ENCODE results near the gene NEK11. TPM values are rescaled to one million over a fixed set of nuclear protein-coding genes. Genes with fewer than 3 reads are reported as not detected.
A peak's percentile ranks its signal among the peaks of the same experiment; 100 is the strongest.

NEK11 gene
- polyA plus RNA-seq, 10 donors: 6.5 to 9.8 (median 8.2) TPM

DNA sequence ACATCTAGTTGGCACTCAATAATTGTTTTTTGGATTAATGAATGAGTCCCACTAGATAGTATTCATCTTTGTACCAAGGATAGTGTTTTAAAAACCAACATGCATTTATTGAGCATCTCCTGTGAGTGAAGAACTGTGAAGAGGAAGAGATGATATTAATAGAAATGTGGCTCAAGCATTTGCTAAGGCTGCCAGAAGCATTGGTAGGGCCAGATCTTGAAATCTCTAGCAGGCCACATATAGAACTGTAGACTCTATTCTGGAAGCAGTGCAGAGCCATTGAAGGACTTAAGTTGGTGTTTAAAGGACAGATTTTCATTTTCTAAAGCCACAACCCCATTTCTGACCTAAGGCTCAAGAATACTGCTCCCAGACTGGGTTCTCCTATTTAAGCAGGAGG lies 99.0 kb downstream of the NEK11 start:
- DNase-seq: no peak

DNA sequence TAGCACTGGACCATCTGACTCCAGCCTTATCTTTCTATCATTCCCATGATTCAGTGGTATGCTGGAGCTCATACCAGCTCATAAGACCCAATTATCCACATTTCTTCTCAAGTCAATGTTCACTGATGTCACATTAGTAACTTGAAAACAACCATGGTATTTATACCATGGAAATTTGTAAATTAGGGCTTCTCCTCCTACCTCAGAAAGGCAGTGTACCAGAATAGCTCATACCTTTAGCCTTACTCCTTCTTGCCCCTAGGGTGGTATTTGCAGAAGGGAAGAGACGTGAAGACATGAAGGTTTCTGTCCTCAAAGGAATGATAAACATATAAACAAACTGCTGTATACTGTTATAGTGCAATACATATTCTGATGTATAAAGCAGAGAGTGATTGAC lies 114.2 kb downstream of the NEK11 start:
- DNase-seq: no peak

DNA sequence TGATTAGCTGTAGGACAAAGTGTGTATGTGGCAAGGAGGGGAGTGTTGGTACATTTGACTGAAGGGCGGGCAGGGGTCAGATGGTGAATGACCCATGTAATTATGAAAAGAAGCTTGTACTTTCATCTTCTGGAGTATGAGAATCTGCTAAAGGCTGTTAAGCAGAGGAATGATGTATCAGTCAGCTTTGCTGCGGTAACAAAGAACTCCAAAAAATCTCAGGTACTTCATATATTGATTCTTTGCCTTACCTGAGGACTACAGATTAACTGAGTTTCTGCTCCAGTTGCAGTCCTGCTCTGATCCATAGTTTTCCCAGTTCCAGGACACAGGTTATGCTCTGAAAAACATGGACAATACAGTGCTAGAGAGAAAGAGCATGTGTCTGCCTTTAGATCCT lies 115.1 kb downstream of the NEK11 start:
- no peak for DNase-seq

DNA sequence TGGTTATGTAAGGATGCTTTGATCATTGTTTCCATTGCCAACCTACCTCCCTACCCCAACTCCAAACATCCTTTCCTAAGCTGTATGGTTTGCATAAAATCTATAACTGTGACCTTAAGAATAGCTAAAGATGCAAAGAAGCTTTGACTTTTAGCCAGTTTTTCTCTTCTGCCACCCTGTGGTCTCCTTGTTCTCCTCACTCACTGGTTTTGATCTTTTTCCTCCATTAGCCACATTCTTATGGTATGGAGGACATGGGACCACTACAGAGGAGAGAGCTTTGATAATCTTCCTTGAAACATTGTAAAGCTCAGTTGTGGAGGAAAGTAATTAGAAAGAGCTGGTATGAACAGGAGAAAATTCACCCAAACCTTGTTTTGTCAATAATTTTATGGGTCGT lies 115.9 kb downstream of the NEK11 start:
- no peak for DNase-seq

DNA sequence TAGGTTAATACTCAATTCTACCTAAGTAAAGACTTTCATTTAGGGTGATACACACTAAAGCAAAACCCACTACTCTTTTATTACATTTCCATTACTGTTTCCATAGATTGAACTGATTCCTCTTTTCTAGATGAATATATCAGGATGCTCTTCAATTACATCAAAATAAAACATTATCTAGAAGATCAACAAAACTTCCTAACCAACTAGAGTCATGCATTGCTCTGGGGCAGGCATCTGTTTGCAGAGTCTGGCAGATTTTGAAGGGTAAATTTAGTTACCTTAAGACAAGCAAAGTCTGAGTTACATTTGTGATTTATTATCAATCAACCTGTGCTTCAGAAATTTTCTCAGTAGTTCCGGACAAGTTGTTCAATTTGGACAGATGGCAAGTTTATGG lies 117.1 kb downstream of the NEK11 start:
- no peak for DNase-seq

DNA sequence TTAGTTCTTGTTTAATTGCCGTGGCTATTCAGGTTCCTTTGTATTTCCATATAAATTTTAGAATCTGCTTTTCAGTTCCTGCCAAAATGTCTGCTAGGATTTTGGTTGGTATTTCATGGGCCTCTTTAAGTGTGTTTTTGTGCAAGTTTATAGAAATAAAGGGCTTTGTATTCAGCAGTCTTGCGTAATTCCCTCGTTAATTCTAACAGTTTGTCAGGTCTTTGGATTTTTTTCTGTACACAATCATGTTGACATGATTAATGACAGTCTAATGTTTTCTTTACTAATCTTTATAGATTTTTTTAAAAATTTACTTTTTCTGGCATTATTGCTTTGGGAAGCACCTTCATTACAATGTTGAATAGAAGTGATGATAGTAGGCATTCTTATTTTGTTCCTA lies 120.9 kb downstream of the NEK11 start:
- no peak for DNase-seq

DNA sequence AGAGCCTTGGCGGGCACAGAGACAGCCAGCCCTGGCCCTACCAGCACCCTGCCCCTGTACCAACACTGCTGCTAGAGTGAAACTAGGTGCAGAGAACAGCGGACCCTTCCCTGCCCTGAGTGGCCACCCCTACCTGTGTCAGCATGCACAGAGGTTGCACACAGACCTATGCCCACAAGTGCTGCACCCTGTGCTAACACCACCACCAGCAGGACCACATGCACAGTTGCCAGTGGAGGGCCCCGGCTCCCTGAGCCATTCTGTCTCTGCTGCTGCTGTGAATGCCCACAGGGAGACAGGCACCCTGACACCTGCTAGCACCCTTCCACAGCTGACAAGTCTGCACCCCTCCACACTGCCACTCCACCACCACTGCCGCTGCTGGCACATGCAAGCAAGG lies 131.8 kb downstream of the NEK11 start:
- no peak for DNase-seq

DNA sequence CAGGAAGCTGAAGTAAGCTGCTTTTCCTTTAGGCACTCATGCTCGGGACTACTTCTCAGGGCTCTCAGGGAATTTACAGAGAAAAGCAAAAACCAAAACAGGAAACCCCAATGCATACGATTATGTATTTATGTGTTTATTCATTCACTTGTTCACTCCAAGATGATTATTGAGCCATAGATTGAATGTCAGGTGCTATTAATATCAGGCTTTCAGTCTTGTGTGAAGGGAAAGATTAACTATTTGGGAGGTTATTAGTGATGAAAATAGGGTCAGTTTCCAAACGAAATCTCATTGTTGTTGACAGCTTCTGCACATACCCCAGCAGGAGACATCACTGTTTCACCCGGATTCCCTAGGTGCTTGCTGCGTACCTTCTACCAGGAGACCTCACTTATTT lies 135.8 kb downstream of the NEK11 start:
- DNase-seq: no peak

DNA sequence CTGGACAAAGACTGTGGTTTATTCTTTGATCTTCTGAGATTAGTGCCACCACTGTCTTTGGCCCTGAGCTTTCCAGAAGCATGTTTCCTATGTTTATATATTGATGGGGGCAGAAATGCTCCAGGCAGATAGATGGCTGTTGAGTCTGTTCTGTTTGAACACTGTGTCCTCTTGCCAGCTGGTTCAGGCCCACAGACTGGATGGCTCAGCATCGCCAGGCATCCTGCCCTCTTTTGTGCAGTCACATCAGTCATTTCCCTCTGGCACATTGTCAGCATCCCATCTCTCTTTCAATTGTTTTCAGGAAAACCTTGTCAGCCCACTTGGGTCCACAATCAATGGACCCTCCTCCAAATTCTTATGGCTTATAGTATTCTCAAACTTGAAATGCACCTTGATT lies 141.2 kb downstream of the NEK11 start:
- DNase-seq: no peak

DNA sequence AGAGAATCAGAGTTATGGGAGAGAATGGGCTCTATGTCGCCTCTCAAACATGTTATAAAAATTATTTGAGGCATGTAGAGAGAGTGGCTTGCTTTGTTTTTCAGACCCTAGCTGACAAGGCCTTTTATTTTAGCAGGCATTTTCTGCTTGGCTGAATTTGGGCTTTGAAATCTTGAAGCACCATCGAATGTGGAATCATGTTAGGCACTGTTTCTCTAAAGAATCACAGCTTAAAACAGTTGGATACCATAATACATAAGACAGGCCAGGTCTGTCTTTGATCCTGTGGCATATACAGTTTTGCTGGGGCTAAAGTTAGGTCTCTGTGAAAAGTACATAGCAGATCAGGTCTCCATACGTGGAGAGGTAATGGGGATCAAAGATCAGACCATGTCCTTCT lies 142.7 kb downstream of the NEK11 start:
- DNase-seq: no peak

DNA sequence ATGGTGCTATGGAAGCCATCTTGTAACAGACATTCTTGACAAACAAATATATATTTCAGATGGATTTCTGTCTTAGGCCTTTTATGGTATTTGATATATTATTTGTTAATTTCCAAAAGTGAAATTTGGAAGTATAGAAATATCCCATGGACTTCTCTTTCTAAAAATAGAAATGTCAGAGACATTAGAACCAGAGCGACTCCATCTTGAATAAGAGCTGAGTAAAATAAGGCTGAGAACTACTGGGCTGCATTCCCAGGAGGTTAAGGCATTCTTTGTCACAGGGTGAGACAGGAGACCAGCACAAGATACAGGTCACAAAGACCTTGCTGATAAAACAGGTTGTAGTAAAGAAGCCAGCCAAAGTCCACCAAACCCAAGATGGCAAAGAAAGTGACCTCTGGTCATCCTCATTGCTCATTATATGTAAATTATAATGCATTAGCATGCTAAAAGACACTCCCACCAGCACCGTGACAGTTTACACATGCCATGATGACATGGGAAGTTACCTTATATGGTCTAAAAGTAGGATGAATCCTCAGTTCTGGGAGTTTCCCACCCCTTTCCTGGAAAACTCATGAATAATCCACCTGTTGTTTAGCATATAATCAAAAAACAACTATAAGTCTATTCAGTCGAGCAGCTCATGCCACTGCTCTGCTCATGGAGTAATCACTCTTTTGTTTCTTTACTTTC lies 146.0 kb downstream of the NEK11 start:
- DNase-seq: no peak

DNA sequence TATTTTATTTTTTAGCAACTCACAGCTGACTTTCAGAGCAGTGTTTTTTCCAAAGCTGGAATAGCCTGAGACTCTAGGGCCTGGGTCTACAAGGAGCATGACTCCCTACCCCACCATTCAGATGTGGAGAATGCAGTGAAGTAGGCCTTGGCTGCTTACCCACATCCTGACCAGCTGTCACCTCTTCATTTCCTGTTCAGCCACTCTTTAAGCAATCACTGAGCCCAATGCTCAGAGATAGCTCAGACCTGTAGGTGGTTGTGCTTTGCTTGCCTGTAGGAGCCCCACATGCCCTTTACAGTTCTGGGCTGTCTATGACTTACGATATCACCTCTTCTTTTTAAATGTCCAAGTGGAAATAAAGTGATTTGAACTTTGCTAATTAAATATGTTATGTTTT lies 148.1 kb downstream of the NEK11 start:
- no peak for DNase-seq

DNA sequence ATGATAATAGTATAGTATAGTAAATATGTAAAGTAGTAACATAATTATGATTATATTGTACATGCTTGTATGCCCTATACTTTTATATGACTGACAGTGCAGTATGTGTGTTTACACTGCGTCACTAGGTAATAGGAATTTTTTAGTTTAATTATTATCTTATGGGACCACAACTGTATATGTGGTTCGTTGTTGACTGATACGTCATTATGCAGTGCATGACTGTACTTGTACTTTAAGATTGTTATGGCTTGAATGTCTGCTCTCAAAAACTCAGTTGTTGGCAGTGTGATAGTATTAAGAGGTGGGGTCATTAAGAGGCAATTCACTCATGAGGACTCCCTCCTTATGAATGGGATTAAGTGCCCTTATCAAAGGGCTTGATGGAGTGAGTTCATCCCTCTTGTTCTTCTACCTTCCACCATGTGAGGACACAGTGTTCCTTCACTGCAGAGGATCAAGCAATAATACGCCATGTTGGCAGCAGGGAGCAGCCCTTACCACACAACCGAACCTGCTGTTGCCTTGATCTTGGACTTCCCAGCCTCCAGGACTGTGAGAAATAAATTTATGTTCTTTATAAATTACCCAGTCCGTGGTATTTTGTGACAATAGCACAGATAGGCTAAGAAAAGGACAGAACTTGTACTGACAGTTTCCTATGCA lies 152.2 kb downstream of the NEK11 start:
- no peak for DNase-seq

DNA sequence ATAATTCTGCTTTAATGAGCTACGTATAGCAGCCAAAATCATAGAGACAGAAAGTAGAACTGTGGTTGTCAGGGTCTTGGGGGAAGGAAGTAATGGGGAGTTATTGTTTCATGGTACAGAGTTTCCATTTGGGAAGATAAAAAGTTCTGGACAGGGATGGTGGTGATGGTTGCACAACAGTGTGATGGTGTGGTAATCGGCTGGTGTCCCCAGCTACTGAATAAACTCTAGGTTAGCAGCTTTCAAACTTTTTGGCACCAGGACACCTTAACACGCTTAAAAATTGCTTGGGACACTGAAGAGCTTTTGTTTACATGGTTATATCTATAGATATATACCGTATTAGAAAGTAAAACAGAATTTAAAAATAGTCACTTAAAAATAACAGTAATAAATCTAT lies 166.0 kb downstream of the NEK11 start:
- no peak for DNase-seq

DNA sequence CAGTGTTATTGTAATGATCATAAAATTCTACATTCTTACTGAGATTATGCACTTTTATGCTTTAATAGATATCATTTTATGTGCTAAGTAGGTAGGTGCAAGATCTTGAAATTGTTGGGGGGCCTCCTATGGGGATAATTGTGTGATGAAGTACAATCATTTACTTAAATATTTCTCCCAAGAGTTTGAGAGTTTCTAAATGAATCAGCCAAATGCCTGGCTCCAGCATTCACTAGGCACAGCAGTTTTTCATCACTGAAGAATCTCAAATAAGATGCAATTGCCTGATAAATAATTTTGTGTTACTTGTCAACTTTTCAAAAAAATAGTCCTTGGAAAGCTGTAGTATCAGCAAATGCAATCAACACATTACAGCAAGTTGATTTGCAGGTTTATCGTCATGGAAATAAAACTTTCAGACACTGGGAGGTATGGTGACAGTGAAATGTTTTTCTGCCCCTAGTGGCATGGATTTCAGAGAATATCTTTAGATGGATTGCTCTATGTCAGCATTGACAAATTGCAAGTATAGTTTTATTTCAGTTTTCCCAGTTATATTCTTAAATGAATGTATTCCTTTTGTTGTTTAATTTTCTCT lies 167.1 kb downstream of the NEK11 start:
- no peak for DNase-seq

DNA sequence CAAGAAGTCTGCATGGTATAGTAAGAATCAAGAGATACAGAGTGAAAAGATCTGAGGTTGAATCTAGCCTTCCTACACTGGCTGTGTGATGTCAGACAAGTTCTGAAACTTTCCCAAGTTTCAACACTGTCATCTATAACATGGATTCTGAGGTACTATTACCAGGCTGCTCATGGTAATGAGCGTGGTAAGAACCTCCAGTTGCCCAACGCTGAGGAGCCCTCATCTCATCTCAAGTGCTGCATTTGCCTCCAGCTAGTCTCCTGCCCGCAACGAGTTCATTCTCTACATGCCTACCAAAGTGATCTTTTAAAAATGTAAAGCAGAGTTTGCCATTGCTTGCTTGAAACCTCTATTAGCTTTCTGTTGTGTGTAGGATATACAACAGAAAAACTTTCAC lies 168.1 kb downstream of the NEK11 start:
- DNase-seq: no peak

DNA sequence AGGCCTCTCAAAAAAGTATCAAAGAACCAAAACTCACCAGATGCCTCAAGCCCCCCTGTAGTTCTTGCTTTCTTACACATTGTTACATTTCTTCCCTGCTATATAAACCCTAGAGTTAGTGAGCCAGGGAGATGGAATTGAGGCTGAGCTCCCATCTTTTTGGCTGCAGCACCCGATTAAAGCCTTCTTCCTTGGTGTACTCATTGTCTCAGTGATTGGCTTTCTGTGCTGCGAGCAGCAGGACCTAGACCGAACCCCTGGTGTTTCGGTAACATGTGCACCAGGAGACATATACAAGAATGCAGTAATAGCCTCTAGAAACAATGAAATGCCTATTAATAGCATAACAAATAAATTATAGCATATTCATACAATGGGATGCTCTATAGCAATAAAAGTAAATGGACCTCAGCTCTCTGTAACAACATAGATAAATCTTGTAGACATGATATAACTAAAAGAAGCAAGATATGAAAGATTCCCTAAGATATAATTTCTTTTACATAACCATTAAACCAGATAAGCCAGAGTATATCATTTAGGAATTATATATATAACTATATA lies 174.0 kb downstream of the NEK11 start:
- no peak for DNase-seq

DNA sequence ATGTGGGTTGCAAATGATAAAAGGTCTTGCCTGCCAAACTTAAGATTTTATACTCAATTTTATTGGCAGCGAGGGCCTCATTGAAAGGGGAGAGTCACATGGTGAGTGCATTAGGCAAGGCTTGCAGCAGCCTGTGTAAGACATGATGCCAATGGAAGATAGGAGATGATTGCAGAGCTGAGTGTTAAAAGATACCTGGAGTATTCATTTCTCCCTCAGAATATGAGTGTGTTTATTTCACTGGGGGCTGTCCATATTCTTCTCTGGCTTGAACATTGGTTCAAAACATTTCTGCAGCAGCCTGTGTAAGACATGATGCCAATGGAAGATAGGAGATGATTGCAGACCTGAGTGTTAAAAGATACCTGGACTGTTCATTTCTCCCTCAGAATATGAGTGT lies 189.7 kb downstream of the NEK11 start:
- DNase-seq: no peak

DNA sequence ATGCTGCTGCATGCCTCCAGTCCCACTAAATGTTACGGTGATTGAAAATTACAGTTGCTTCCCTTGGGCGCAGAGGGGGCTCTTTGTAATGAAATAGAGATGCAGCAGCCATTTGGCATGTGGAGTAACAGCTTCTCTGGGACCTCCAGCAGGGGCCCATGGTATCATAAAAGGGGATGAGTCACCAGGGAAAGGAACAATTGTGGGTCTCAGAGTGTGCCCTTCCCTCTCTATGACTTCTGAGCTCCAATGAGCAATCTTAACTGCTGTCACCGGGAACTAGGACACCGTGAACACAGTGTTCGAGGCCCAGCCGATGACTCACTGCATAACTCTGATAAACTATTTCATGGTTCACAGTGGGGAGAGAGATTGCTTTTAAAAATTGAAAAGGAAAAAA lies 190.1 kb downstream of the NEK11 start:
- DNase-seq: peak in 1 of 3 donors; percentile 61

DNA sequence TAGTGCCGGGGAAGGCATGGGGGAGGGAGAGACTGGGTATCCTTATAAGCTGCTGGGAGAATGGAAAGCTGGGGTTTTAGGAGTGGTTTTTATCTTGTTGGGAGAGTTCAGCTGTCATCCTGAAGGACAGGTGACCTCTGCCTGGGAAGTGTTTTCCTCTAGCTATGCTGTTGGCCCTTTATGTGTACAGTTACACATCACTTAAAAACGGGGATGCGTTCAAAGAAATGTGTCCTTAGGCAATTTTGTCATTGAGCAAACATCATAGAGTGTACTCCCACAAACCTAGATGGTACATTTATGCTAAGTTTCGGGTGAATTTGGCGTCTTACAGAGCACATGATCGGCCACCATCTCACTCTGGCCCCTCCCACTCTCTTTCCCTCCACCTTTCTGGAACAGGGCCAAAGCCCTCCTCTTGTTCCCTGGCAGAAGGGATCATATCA lies 190.6 kb downstream of the NEK11 start:
- no peak for DNase-seq

DNA sequence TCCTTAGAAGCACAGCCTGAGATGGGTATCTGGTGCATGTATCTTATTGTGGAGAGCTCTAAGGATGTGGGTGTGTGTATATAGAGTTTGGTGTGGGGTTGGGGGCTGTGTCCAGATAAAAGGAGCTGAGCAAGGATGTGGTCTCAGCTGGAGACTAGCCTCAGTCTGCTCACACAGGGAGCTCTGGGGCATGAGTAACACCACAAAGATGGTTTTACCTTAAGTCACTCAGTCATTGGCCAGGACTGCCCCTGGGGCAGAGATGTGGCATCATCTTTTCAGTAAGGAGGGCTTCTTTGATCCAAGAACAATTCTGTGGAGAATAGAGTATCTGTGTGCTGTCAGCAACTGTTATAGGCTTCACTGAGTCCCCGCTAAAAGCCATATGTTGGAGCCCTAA lies 191.5 kb downstream of the NEK11 start:
- DNase-seq: peak in 1 of 3 donors; percentile 18

DNA sequence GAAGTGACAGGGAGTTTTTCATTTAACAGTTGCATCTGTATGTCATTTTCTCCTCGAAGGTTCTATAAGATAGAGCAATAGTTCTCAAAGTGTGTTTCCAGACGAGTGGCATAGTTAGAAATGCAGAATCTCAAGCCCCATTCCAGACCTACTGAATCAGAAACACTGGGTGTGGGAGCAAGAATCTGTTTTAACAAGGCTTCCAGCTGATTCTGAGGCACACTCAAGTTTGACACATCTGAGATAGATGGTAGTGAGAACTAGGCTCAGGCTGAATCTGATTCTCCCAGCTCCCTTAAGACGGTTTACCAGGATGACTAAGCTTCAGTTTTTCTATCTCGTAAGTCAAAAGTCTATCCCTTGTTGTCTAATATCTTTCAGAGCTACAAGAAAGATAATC lies 195.1 kb downstream of the NEK11 start:
- DNase-seq: peak in 1 of 3 donors; percentile 56

DNA sequence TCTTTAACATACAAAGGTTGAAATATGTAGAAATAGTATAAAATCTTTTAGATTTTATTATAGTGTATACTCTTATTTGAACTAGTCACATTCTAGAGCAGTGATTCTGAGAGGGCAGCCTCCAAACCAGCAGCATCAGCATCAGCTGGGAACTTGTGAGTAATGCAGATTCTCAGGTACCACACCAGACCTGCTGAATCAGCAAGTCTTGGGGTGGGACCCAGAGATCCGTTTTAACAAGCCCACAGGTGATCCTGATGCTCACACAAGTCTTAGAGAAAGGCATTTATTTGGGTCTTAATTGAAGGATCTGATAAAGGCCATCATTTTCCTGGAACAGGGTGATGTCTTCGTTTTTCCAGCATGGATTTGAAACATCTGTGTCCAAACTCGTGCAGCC lies 195.9 kb downstream of the NEK11 start:
- DNase-seq: no peak

Measured in muscle of back (tissue), 11 donors.